GM20431 (cell line): ENCODE data around the gene CFAP299.

Experiments used
- in situ Hi-C: fragments of 300-500 bp; cut with MseI, MboI; formaldehyde crosslinking; loops from one replicate; pipeline ENCODE4 v1.15.0; 2020; ENCODE audit warnings: low sequenced_read_pairs; ENCODE audit not compliant: unreplicated experiment

Gene CFAP299

DNA sequence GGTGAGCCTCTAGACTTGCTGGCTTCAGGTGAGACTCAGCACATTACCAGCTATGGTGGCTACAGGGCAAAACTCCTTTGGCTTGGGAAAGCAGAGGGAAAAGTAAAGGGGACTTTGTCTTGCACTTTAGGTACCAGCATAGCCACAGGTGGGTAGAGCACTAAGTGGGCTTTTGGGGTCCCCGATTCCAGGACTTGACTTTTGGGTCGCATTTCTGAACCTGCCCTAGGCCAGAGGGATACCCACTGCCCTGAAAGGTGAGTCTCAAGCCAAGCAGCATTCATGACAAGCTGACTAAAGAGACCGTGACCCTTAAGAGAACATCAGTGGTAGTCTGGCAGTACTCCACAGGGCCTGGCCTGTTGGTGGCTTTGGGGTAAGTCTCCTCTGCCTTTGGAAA lies 224.8 kb downstream of the CFAP299 start:
- in situ Hi-C loops, result no loop called here

DNA sequence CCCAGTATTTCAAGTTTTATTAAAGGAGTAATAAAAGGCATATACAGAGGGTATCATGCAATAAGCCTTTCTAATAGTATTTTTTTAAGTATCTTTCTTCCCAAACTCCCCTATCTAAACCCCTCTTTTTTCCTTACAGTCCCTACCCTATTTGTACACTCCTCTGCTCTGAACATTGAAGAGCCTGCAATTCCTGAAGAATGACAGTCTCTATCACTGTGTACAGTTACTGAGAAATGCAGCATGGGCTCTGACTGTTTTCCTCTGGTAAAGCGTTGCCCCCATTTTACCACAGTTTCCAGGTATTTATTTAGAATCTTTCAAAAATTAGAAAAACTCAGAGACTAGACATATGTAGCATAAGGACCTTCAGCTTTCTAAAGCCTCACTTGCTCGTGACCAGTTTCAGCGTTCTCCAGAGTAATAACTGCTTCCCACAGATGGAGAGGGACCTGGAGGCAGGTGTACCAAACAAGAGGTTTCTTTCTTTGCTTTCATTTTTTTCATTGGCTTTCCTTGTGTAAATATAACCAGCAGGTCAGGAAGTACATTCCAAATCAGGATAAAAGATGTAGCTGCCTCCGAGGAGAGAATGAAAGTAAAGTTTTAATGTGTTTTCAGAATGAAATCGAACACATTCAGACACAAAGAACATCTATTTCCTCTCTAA lies 230.8 kb downstream of the CFAP299 start:
- in situ Hi-C loops, result no loop called here

DNA sequence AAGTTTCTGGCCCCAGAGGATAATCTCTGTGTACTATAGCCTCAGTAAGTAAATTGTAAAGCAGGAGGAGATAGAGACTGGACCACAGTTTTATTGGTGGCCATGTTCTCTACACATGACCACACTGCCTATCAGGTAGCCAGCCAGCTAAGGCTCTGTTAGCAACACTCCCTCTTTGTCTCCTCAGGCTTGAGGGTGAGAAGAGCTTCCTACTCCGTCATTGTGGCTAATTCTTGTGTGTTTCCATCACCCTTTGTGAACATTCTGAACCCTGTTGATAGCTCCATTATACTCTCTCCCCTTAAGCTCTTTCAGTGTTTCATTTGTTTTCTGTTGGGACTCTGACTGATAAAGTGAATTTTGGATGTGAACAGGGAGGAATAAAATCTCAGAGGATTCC lies 233.4 kb downstream of the CFAP299 start:
- in situ Hi-C loops, result no loop called here

DNA sequence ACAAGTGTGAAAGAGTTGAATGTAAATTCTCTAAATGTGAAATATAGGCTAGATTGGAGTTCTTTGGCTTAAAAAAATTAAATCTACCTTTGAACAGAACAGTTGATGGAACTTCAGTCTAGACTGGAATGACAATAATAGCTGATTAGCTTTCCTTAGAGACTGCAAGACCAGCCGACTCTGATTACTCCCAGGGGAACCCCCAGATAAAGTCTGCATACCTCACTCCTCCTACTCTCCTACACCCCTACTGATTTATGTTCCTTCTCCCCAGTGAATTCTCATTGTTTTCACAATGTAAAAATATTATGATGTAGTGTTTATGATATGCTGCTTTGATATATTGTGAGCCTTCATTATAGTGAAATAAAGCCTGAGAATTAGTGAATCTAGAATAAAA lies 241.3 kb downstream of the CFAP299 start:
- in situ Hi-C loops, result no loop called here

DNA sequence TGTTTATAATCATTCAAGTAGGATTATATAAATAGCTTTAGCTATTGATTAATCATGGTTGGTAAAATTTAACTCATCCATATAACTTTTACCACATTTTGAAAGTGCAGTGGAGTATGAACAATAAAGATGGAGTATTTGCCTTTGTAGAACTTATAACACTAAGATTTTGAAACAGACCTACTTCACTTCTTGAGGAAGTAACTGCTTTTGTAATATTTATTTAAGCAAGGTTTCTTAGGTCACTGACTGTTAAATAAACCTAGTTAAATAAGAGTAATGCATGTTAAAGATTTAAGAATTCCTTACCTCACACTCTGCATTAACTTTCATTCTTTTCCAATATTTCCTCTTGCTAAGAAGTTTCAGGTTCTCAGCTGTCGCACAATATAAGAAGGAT lies 242.5 kb downstream of the CFAP299 start:
- in situ Hi-C loops, result no loop called here

DNA sequence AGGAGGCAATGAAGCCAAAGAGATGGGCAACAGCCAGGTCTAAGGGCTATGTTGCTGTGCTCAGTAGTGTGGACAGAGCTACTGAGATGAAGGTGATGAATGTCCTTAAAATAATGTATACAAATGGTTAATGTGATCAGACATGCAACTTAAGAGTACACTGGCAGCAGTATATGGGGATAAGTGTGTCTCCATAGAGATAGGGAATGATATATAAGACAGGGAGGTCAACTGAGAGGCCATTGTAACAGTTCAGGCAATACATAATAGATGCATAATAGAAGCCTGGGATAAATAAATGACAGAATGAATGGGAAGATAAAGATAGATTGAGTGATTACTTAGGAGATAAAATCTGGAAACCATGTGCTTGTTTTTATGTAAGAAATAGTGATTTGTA lies 250.0 kb downstream of the CFAP299 start:
- in situ Hi-C loops, result no loop called here

DNA sequence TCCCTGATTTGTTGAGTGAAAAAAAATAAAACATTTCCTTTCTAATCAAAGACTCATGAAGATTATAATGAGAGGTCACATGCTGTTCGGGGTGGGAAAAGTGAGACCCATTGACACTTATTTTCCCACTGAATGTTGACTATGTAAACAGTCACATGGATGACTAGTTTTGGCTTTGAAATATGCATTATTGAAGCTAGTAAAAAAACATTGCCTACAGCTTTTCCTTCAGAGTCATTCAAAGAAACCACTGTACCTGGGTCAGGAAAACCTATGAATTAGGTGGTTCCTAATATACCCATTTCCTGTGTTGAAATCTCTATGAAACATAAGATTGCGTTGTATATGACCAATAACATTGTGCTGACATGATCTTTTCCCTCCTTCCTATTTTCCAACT lies 251.2 kb downstream of the CFAP299 start:
- in situ Hi-C loops, result no loop called here

DNA sequence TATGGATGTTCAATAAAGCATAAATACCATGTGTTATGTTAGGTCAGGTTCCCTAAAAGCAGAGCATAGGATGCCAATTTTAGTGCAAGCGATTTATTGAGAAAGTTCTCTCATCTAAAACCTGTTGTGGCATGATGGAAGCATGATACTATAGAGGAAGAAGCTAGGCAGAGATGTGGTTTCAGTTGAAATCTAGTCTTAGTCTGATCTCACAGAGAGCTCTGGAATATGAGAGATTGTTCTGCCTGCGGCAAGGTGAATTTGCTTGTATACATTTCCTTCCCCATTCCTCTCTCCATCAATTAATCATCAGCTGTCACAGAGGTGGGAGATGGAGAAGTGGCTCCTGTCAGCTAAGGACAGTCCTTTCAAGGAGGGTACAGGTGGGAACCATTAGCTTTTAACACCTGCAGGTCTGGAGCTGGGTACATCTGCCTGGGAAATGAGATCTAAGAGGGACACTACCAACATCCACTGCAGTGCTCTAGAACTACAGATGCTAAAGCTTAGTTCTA lies 252.4 kb downstream of the CFAP299 start:
- in situ Hi-C loops, result no loop called here

DNA sequence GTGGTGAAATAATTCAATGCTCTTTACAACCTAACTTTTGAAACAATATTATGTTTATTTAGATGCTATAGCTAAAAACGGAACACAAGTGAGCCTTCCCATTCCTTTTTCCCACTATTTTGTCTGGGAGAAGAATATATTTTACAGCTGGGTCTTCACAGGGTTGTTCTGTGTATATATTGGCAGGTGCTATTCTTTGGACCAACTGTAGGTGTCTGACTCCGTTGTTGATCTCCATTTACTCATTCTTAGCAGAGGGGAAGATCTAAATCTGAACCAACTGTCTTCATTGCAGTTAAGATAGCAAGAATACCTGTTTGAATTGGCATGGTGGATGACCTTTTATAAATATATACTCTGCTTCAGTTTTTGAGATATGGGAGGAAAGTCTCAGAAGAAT lies 257.4 kb downstream of the CFAP299 start:
- in situ Hi-C loops, result no loop called here

DNA sequence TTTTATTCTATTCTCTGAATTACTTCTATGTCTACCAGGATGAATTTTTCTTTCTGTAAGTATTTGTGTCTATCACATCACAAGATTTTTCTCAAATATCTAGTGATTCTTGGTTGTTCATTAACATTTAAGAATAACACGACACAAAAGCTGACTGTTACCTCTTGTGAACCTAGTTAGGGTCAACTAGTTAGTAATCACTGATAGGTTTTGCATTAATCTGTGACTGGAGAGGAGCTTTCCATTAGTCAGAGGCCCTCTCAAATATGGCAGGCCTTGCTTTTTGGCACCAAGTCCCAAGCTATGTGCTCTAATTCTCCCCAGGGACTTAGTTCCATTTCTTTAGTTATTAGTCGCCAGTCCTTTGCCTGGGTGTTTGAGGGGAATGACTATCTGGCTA lies 259.2 kb downstream of the CFAP299 start:
- in situ Hi-C loops, result no loop called here

DNA sequence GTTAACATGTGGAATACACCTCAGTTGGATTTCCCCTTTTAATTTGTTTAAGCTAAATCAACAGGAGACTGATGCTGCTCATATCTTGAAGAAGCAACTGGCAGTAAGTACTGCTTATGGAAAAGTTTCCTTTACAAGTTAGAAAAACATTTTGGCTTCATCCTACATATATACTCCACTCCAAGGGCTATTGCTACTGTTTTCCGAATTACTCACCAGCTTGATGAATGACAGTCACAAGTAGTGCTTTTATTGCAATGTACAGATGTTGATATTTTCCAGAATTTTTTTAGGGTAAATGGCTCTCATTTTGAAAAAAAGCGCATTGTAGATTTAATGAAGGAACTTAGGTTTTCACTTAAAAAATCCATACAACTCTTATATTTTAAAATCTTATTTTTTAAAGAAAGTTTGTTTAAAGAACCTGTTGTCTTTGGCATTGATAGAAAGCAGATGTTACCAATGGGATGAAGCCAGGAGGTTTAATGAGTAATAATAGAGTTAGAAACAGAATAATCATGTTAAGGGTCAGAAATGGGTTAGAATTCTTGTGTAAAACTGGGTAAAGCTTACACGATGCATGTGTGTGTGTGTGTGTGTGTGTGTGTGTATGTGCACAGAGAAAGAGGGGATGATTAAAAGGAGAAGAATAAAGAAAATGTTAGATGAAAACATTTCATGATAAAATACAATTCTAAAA lies 272.9 kb downstream of the CFAP299 start:
- in situ Hi-C loops, result no loop called here

DNA sequence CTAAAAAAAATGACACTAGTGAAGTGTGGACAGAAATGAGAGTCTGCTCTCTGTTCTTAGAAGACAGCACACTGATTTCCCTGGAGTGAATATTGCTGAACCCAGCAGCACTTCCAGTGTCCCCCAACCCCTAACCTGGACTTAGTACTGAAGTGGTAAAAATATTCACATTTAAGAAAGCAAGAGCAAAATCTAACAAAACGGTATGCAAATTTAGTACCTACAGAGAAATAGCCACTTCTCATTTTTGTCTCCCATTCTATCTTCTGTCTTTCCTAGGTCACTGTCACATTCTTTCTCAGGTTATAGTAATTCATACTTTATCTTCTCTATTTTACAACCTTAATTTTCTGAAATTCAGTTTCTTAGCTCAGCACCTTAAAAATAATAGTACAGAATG lies 274.7 kb downstream of the CFAP299 start:
- in situ Hi-C loops, result no loop called here

DNA sequence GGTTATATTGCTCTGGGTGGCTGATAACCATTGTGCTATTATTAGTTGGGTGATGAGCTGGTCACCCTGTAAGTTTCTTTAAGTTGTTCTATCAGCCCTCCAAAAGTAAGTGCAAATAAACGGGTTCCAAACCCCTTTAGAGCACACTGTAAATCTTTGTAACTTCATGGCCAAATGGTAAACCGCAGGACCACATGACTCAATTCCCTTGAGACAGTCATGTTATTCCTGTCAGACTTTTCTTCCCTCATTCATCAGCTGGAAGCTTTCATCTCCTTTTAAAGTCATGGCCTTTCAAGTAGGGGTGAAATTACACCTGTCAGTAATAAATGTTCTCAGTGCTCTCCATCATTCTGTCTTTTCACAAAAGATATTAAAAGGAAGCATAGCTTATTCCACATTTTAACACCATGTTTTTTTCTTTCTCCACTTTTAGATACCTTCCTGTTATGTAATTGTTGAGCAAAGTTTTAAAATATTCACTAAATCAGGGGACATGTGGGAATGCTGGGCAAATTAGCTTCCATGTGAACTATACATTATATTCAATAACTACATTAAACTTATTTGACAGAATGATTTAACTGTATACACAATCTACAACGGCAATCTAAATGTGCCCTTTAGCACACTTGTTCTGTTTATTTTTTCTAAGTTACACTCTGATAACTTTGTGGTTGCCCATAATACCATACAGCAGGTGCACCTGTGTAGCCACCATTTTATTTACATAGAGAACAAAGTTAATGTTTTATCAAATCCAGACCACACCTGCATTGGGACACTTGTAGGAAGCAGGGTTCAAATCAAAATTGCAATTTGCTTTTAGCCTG lies 275.5 kb downstream of the CFAP299 start:
- in situ Hi-C loops, result no loop called here

DNA sequence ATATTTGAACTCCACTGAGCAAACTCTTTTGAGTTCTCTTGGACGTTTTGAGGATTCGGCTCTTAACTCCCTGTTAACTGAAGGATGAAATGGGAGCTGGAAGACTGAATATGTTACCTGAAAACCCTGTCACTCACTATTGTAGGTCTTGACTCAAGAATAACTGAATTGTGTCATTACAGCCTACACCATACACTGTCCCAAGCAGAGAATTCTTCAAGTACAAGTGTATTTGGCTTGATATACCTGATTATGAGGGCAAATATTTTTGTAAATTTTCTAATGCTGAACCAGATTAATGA lies 276.1 kb downstream of the CFAP299 start:
- in situ Hi-C loops, result no loop called here

DNA sequence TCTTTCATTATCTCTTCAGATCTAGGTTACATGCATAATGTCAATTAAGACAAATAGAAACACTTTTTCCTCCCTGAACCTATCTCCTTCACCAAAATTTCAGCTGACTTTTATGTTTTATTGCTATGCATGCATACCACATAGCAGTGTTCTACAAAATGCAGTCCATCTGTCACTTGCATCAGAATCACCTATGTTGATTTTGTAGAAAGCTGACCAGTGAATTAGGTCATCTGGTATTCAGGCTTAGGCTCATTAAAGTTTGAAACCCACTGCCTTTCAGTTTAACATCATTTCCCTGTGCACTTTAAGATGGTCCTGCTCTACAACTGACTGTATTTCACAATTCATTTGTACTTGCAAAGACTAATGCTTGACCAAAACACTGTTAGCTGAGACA lies 277.9 kb downstream of the CFAP299 start:
- in situ Hi-C loops, result no loop called here

DNA sequence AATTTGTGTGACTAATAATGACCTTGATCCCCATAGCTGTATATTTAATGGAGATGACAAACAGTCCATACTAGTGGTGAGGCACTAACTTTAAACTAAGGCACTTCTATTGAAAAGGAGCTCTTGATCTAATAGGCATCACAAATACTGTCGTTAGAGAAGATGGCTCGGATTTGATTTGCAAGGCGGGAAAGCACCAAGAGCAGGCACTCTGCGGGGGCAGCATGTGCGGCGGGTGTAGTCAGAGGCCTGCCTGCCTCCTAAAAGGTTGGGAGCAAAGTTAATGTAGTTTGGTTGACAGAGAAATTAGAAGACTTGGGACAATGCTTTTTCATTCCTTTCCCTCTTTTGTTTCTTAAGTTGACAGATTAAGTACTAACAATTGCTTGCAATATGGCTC lies 278.8 kb downstream of the CFAP299 start:
- in situ Hi-C loops, result no loop called here

DNA sequence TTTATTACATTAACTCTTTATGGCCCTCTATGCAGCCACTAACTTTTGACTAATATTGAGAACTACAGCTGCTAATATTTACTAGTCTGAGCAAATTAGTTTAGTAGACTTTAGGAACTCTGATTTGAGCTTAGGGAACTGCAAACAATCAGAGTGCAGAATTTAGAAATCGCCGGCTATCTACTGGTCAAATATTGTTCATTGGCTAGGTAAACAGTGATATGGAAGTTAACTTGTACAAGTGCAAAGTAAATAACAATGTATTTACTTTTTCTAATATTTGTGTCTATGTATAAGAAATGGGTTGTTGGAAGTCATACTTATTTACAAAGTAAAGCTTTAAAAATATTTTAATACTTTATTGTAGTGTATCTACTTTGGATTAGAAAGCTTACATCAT lies 279.6 kb downstream of the CFAP299 start:
- in situ Hi-C loops, result no loop called here

DNA sequence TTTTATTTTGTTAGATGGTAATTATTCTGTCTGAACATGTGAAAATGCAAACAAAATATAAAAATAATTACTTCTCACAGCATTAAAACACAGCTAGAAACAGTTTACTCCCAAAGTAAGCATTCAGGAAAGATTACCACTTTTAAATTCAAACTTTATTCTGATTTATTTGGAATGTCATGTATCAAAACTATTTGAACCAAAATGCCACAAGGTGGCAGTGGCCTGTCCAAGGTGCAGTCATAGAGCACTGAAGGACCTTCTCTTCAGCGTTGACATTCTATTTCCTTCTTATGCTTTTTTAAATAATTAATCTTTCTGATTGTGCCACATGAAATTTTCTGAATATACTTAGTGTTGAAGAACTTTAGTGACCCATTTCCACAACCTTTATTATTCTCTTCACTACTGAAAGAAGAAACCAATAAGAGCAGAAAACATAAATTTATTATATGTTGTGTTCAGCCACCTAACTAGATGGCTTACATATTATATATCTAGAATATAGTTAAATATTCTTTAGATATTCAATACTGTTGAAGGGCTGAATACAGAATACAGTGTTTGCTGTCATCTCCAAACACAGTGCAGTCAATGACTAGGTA lies 283.6 kb downstream of the CFAP299 start:
- in situ Hi-C loops, result no loop called here

DNA sequence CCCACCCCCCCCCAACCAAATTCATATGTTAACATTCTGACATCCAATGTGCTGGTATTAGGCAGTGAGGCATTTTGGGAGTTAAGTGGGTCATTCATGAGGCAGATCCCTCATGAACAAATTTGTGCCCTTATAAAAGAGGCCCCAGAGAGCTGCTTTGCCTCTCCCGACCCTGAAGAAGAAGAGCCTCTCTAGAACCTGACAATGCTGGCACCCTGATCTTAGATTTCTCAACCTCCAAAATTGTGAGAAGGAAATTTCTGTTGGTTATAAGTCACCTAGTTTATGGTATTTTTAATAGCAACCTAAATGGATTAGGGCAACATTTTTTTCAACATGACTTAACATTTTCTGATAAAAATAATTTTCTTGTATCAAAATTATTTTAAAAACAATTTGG lies 296.3 kb downstream of the CFAP299 start:
- in situ Hi-C loops, result no loop called here

DNA sequence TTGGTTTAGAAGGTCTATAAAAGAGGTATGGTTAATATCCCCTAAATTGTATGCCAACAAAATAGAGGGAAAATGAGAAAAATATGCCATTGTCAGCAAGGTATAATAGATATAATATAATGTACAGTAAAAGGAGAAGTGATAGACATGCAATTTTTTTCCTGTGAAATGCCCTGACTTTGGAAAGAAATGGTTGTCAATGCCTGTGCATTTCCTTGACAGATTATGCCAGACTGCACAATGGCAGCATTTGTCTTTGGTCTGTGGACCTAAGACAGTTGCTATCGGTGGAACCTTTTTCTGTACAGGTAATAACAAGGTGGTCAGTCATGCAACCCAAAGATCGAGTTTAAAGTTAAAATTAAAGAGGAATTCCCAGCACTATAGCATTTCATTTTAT lies 301.7 kb downstream of the CFAP299 start:
- in situ Hi-C loops, result no loop called here

DNA sequence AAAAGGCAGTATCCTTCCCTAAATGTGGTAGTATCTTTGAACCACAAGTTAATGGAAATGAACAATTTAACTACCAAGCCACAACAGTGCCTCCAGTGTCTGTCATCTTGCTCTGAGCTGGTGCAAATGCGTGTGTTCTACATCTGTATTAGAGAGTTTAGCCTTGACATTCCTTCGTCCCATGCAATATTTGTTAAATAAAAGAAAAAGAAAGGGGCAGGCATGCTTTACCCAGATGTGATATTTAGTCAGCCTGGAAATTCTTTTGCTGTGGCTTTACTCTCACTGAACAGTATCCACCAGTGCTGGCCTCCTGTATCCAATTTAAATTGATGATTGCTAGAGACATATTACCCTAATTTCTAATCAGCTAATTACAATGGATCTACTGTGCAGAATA lies 310.5 kb downstream of the CFAP299 start:
- in situ Hi-C loops, result no loop called here
